Activated CD8-positive, alpha-beta memory T cell treated with anti-CD3 and anti-CD28 coated beads, Interleukin-2, amount 50 U/mL, for 24 hours (primary cell): Measurements from ENCODE around the gene PRSS33.

Experiments used
- DNase-seq: peaks from one replicate; pipeline ENCODE4 v3.0.0-alpha.2; 2020; ENCODE audit errors: extremely low read depth

PRSS33 gene

GRCh38 chr16:2763173-2763572 lies 24.2 kb downstream of the PRSS33 start:
- no peak for DNase-seq

GRCh38 chr16:2762711-2763110 lies 24.6 kb downstream of the PRSS33 start:
- DNase-seq, result no peak

GRCh38 chr16:2761886-2762583 lies 25.3 kb downstream of the PRSS33 start:
- no peak for DNase-seq

- DNase-seq, result no peak
Measured at GRCh38 chr16:2761472-2761871, 25.9 kb downstream of the PRSS33 start.

- no peak for DNase-seq
Measured at GRCh38 chr16:2757344-2757743, 30.0 kb downstream of the PRSS33 start.

GRCh38 chr16:2756288-2757015 lies 30.9 kb downstream of the PRSS33 start:
- DNase-seq, result no peak

GRCh38 chr16:2755158-2755557 lies 32.2 kb downstream of the PRSS33 start:
- no peak for DNase-seq

- no peak for DNase-seq
Measured at GRCh38 chr16:2753733-2754020, 33.7 kb downstream of the PRSS33 start.

- DNase-seq, result no peak
Measured at GRCh38 chr16:2752850-2753732, 34.3 kb downstream of the PRSS33 start.

- peak; percentile 85 for DNase-seq
Measured at GRCh38 chr16:2752035-2752849, 35.1 kb downstream of the PRSS33 start, which contains the start of gene SRRM2. TSS of gene SRRM2 (plus strand) at chr16:2752638. CDS start at chr16:2756365, 3,727 bp downstream.

GRCh38 chr16:2751577-2752034 lies 35.8 kb downstream of the PRSS33 start:
- no peak for DNase-seq

- DNase-seq, result no peak
Measured at GRCh38 chr16:2749936-2750335, 37.4 kb downstream of the PRSS33 start.

GRCh38 chr16:2749476-2749875 lies 37.9 kb downstream of the PRSS33 start:
- DNase-seq, result no peak

GRCh38 chr16:2748757-2749455 lies 38.5 kb downstream of the PRSS33 start:
- DNase-seq, result no peak

- no peak for DNase-seq
Measured at GRCh38 chr16:2745961-2746360, 41.4 kb downstream of the PRSS33 start.

- no peak for DNase-seq
Measured at GRCh38 chr16:2745116-2745890, 42.1 kb downstream of the PRSS33 start.

GRCh38 chr16:2744711-2745110 lies 42.6 kb downstream of the PRSS33 start:
- DNase-seq, result no peak

GRCh38 chr16:2743007-2743810 lies 44.2 kb downstream of the PRSS33 start:
- DNase-seq, result no peak

GRCh38 chr16:2742323-2743006 lies 44.9 kb downstream of the PRSS33 start:
- DNase-seq, result no peak
